NT2/D1 (cell line): ENCODE measurements around the gene PIP5K1A.

ENCODE experiments used
- SUZ12 ChIP-seq: IDR thresholded peaks from 2 replicates; pipeline ENCODE4 v1.6.1; 2011; ENCODE audit not compliant: insufficient read length, insufficient read depth; ENCODE audit errors: extremely low read depth
- YY1 ChIP-seq: IDR thresholded peaks from 2 replicates; pipeline ENCODE4 v1.6.1; 2011; ENCODE audit not compliant: insufficient read length, insufficient read depth
- ZNF274 ChIP-seq: IDR thresholded peaks from 2 replicates; pipeline ENCODE4 v1.6.1; 2011; ENCODE audit warnings: mild to moderate bottlenecking, low read depth, low read length

- TF ChIP-seq YY1 (no peak), ZNF274 (no peak), SUZ12 (no peak)
Measured at GRCh38 chr1:151286619-151287340, 88.4 kb downstream of the PIP5K1A start.
